Muscle of leg (tissue), 16 donors: ENCODE measurements around the gene GPRASP2. TPM values are rescaled to one million over a fixed set of nuclear protein-coding genes. Genes with fewer than 3 reads are reported as not detected.
"Not testable (repeated sequence)": the region's sequence is repeated elsewhere in the genome, so short reads cannot be mapped to it uniquely, and the experiment has no call there.

Experiments used
- DNase-seq: peaks from one replicate; pipeline ENCODE4 v3.0.0; 2013
- H3K27ac ChIP-seq: one replicate; pipeline ENCODE4 v1.5.1; 2013; ENCODE audit warnings: mild to moderate bottlenecking, low read length, control low read depth
- H3K27me3 ChIP-seq: one replicate; pipeline ENCODE4 v1.6.1; 2013; ENCODE audit warnings: low read length; ENCODE audit not compliant: control insufficient read depth, insufficient read depth
- H3K36me3 ChIP-seq: one replicate; pipeline ENCODE4 v1.6.1; 2013; ENCODE audit warnings: low read length; ENCODE audit not compliant: control insufficient read depth, insufficient read depth
- H3K4me1 ChIP-seq: one replicate; pipeline ENCODE4 v1.6.1; 2013; ENCODE audit warnings: low read length; ENCODE audit not compliant: control insufficient read depth, insufficient read depth
- H3K4me3 ChIP-seq: one replicate; pipeline ENCODE4 v1.5.1; 2013; ENCODE audit warnings: low read length, control low read depth
- H3K9me3 ChIP-seq: replicated peaks from 2 replicates; pipeline ENCODE4 v1.6.1; 2013; ENCODE audit warnings: low read depth, low read length; ENCODE audit not compliant: control insufficient read depth
- WGBS: methylation state at CpG from one replicate; pipeline ENCODE4 v1.1.5; 2013; ENCODE audit warnings: missing lambda C conversion rate; ENCODE audit not compliant: insufficient coverage; 5-methylcytosine and 5-hydroxymethylcytosine counted together
- long read RNA-seq, 11 donors: transcript quantifications; one replicate each; lab custom pipeline, GENCODE V29; 2026
- polyA plus RNA-seq, 8 donors: library from polyadenylated mRNA; unstranded; fragments of 120-200 nt; gene quantifications; one replicate each; pipeline versions ENCODE4 v1.2.1 to v1.2.3, GENCODE V29; 2013; ENCODE audit warnings: inconsistent platforms in 1 of 8, low replicate concordance in 1 of 8; ENCODE audit not compliant: insufficient read length in 8 of 8, insufficient read depth in 1 of 8
- total RNA-seq: library from RNA; stranded (reverse); fragments of 120-200 nt; gene quantifications from one replicate; pipeline ENCODE4 v1.2.4, GENCODE V29; 2013

The GPRASP2 gene
- total RNA-seq: 27.9 TPM
- polyA plus RNA-seq: 10 to 100 TPM; 15.2 to 27.5 (median 20.7) TPM
- long read RNA-seq, donor 1: 0 reads
- long read RNA-seq, donor 2: 0 reads
- long read RNA-seq, donor 3: 0 reads
- long read RNA-seq, donor 4, partial matches to known transcripts: 0 of 3 reads
- long read RNA-seq, donor 4, other reads (novel, unspliced or antisense): 0 of 3 reads
- long read RNA-seq, donor 5, transcript GPRASP2-202 (5 exons, 581 nt): major isoform, 7 of 7 reads
- long read RNA-seq, donor 5, partial matches to known transcripts: 0 of 7 reads
- long read RNA-seq, donor 5, other reads (novel, unspliced or antisense): 0 of 7 reads
- long read RNA-seq, donor 6, partial matches to known transcripts: 0 of 1 reads
- long read RNA-seq, donor 6, other reads (novel, unspliced or antisense): 0 of 1 reads
- long read RNA-seq, donor 7, transcript GPRASP2-202 (5 exons, 581 nt): major isoform, 11 of 12 reads
- long read RNA-seq, donor 7, partial matches to known transcripts: 0 of 12 reads
- long read RNA-seq, donor 7, other reads (novel, unspliced or antisense): 0 of 12 reads
- long read RNA-seq, donor 8: 0 reads
- long read RNA-seq, donor 9: 0 reads
- long read RNA-seq, donor 10, partial matches to known transcripts: 0 of 2 reads
- long read RNA-seq, donor 10, other reads (novel, unspliced or antisense): 0 of 2 reads
- long read RNA-seq, donor 11: 0 reads

DNA sequence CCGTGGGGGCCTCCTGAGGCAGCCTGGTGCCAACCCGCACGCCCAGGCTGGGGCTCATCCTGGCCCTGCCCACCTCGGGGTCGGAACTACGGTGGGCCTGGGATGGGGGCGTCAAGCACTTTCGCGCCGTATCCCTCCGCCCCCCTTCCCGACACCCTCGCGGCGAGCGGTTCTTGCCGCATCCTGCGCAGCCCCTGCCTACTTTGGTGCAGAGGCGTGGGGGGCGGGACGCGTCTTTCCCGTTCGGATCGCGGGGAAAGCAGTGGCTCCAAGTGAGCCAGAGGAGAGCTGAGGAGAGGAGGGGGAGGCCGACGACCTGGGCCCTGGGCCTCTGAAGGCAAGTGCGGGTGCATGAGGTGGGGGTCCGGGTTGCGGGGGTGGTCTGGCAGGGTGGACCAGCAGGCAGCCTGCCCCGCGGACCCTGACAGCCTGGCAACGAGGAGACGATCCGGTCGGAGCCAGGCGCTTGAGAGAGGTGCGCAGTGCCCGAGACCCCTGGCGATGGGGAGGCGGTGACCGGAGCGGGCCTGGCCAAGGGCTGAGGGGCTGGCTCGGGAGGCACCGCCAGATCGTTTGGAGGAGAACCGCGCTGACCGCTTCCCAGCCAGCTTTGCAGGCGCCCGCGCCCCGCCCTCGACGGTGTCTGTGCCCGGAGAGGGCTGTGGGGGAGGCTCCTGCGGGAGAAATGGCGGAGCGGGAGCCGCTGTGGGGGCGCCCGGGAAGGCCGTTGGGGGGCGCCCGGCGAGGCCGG lies at the start of gene GPRASP2:
Gene GPRASP2 (plus strand): TSS at position 233 of the 751 bp plus-strand sequence. CDS start 2,422 bp downstream, outside the sequence.
- peaks cover 2% of the 10 kb centered on the region for H3K4me1 ChIP-seq
- no peaks in the 10 kb centered on the region for H3K9me3 ChIP-seq
- peak; percentile 83 for DNase-seq
- 32% methylated on average over 50 of the region's 68 CpGs for WGBS
- H3K27me3 ChIP-seq: peaks cover 11% of the 10 kb centered on the region
- peak within 1 kb of the TSS; percentile 75 for H3K4me3 ChIP-seq
- H3K36me3 ChIP-seq: peaks cover 5% of the 10 kb centered on the region
- peak within 1 kb of the TSS; percentile 87 for H3K27ac ChIP-seq

DNA sequence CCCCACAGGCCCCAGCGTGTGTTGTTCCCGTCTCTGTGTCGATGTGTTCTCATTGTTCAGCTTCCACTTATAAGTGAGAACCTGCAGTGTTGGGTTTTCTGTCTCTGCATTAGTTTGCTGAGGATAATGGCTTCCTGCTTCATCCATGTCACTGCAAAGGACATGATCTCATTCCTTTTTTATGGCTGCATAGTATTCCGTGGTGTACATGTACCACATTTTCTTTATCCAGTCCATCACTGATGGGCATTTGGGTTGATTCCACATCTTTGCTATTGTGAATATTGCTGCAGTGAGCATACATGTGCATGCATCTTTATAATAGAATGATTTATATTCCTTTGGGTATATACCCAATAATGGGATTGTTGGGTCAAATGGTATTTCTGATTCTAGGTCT lies 48.4 kb upstream of the GPRASP2 start:
- H3K27ac ChIP-seq, H3K4me1 ChIP-seq, DNase-seq, H3K36me3 ChIP-seq, H3K27me3 ChIP-seq, H3K4me3 ChIP-seq, H3K9me3 ChIP-seq: not testable (repeated sequence)
- 80% methylated on average over 3 of the region's 4 CpGs for WGBS

DNA sequence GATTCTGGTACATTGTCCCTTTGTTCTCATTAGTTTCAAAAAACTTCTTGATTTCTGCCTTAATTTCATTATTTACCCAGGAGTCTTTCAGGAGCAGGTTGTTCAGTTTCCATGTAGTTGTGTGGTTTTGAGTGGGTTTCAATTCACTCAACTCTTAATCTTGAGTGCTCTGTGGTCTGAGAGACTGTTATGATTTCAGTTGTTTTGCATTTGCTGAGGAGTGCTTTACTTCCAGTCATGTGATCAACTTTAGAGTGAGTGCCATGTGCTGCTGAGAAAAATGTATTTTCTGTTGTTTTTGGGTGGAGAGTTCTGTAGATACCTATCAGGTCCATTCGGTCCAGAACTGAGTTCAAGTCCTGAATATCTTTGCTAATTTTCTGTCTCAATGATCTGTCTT lies 45.2 kb upstream of the GPRASP2 start:
- not testable (repeated sequence) for H3K27me3 ChIP-seq, H3K27ac ChIP-seq, DNase-seq, H3K9me3 ChIP-seq, H3K36me3 ChIP-seq, H3K4me1 ChIP-seq, H3K4me3 ChIP-seq
- no CpG with 5 or more reads among the region's 1 CpG for WGBS

DNA sequence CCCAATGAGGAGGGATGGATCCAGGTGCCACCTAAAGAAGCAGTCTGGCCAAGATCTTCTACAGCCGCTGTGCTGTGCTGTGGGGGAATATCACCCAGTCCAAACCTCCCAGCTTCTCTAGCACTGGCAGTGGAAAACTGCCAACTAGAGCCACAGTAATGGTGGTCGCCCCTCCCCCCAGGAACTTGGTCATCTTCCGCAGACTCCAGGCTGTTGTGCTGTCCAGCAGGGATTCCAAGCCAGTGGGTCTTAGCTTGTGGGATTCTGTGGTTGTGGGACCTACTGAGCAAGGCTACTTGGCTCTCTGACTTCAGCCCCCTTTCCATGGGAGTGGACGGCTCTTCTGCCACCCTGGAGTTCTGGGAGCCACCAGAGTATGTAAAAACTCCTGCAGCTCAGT lies 42.7 kb upstream of the GPRASP2 start:
- no peaks in the 10 kb centered on the region for H3K27me3 ChIP-seq
- no peaks in the 10 kb centered on the region for H3K4me1 ChIP-seq
- WGBS: 100% methylated on average over 3 of the region's 4 CpGs
- no peak for DNase-seq
- no peak overlapping the region for H3K4me3 ChIP-seq
- peaks cover 4% of the 10 kb centered on the region for H3K9me3 ChIP-seq
- H3K27ac ChIP-seq: no peak overlapping the region
- no peaks in the 10 kb centered on the region for H3K36me3 ChIP-seq

DNA sequence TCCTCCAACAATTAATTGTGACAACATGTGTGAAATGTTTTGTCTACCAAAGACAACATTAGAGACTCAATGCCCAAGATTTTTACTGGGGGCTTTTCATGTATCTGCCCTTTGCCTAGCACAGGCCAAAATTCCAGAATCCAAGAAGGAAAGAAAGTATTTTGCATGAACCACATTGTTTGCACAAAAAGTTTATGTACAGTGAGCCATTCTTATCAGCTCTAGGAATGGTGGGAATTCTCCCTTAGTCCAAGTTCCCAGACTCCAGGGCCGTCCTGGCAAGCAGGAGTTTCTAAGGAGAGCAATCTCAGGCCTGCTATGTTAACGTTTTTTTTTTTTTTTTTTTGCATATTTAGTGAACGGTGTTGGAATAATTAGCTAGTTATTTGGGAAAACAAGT lies 39.4 kb upstream of the GPRASP2 start:
- Histone ChIP-seq H3K27ac (no peak overlapping the region), H3K27me3 (no peaks in the 10 kb centered on the region), H3K9me3 (no peaks in the 10 kb centered on the region), H3K36me3 (no peaks in the 10 kb centered on the region), H3K4me3 (no peak overlapping the region), H3K4me1 (no peaks in the 10 kb centered on the region)
- DNase-seq: no peak
- no CpG with 5 or more reads among the region's 3 CpGs for WGBS

DNA sequence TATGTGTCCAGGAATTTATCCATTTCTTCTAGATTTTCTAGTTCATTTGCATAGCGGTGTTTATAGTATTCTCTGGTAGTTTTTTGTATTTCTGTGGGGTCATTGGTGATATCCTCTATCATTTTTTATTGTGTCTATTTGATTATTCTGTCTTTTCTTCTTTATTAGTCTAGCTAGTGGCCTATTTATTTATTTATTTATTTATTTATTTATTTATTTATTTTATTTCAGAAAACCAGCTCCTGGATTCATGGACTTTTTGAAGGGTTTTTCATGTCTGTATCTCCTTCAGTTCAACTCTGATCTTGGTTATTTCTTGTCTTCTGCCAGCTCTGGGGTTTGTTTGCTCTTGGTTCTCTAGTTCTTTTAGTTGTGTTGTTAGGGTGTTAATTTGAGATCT lies 34.8 kb upstream of the GPRASP2 start:
- WGBS: no CpG with 5 or more reads among the region's 1 CpG
- not testable (repeated sequence) for H3K27ac ChIP-seq, DNase-seq, H3K36me3 ChIP-seq, H3K27me3 ChIP-seq, H3K9me3 ChIP-seq, H3K4me1 ChIP-seq, H3K4me3 ChIP-seq

DNA sequence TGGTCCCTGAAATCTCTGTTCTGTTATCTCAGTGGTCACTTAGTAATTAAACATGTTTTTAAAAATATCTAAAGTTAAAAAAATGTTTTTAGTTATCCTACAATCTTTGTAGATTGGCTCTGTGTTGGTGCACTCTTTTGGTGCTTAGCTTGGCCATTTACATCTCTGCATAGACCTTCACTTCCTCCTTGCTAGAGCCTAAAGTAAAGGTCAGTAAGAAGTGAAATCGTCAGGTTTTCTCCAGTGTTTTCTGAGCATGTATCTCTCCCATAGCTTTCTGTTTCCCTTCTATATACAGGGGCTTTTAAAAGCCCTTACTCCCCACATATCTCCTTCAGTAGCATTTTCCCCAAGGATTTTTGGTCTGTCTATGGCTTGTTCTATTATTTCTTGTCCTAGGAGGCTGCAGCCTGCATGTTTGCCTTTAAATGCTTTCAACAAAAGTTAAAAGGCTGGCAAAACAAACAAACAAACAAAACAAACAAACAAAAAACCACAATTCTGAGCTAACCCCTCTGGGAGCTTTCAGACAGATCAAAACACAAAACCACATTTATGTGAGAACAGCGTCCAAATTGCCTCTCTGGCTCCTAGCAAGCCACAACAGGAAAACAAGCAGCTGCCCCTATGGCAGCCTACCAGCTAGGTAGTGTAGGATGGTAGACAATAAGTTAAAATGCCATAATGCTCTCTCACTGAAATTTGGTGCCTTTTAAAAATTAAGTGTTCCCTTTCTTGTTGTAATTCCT lies 27.3 kb upstream of the GPRASP2 start:
- peaks cover 12% of the 10 kb centered on the region for H3K9me3 ChIP-seq
- no peaks in the 10 kb centered on the region for H3K4me1 ChIP-seq
- no peak overlapping the region for H3K4me3 ChIP-seq
- no peaks in the 10 kb centered on the region for H3K27me3 ChIP-seq
- H3K36me3 ChIP-seq: no peaks in the 10 kb centered on the region
- no peak for DNase-seq
- WGBS: no CpG with 5 or more reads among the region's 2 CpGs
- H3K27ac ChIP-seq: no peak overlapping the region

DNA sequence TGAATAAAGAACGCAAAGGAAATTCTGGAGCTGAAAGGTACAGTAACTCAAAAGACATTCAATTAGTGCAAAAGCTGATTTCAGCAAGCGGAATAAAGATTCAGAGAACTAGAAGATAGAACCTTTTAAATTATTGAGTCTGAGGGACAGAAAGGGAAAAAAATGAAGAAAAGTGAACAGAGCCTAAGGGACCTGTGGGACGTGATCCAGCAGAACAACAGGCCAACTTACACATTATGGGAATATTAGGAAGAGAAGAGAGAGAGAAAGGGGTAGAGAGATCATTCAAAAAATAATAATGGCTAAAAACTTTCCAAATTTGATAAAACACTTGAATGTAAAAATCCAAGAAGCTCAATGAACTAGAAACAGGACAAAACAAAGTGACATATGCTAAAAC lies 17.5 kb upstream of the GPRASP2 start:
- peak; percentile 57 for DNase-seq
- H3K27ac ChIP-seq: peak overlapping the region; percentile 42
- peaks cover 3% of the 10 kb centered on the region for H3K4me1 ChIP-seq
- H3K9me3 ChIP-seq: no peaks in the 10 kb centered on the region
- H3K4me3 ChIP-seq: no peak overlapping the region
- H3K27me3 ChIP-seq: no peaks in the 10 kb centered on the region
- WGBS: no CpG with 5 or more reads among the region's 3 CpGs
- H3K36me3 ChIP-seq: no peaks in the 10 kb centered on the region

DNA sequence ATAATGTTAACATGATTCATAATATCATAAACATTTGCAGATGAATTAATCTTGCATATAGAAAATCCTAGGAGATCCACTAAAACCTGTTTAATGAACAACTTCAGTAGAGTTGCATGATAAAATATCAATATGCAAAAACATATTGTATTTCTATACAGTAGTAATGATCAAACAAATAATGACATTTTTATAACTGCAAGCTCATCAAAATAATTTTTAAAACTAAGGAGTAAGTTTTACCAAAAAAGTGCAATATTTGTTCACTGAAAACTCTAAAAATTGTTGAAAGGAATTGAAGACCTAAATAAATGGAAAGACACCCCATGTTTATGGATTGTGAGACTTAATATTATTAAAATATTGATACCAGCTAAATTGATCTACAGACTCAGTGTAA lies 15.9 kb upstream of the GPRASP2 start:
- peaks cover 3% of the 10 kb centered on the region for H3K4me1 ChIP-seq
- H3K9me3 ChIP-seq: no peaks in the 10 kb centered on the region
- H3K4me3 ChIP-seq: no peak overlapping the region
- no peak overlapping the region for H3K27ac ChIP-seq
- no peak for DNase-seq
- H3K36me3 ChIP-seq: no peaks in the 10 kb centered on the region
- no peaks in the 10 kb centered on the region for H3K27me3 ChIP-seq
